Upper lobe of left lung (tissue), 4 donors: ENCODE data around the gene IAH1.

Experiments
- EP300 ChIP-seq, 4 donors: sonication (generic); formaldehyde crosslinking; IDR thresholded peaks; one replicate each; pipeline ENCODE4 v1.5.1; 2017; ENCODE audit warnings: antibody characterized with exemption in 4 of 4, control low read depth in 2 of 4
- POLR2A ChIP-seq, 4 donors: fragments of 450-650 bp; IDR thresholded peaks; one replicate each; pipeline ENCODE4 v1.5.1; 2016 to 2017; ENCODE audit warnings: antibody characterized with exemption in 4 of 4, mild to moderate bottlenecking in 2 of 4
- POLR2AphosphoS5 ChIP-seq, 2 donors: sonication (generic); formaldehyde crosslinking; IDR thresholded peaks; one replicate each; pipeline ENCODE4 v1.5.1; 2017; ENCODE audit warnings: antibody characterized with exemption in 2 of 2
- TF ChIP-seq, protein P1 (sequence below), 6 experiments: fragments of 450-650 bp in 4 of 6; fragments of 200-600 bp in 2 of 6; sonication (generic) in 2 of 6; IDR thresholded peaks; one replicate each; pipeline ENCODE4 v1.5.1; 2016 to 2019; ENCODE audit warnings: antibody characterized with exemption in 6 of 6

DNA sequence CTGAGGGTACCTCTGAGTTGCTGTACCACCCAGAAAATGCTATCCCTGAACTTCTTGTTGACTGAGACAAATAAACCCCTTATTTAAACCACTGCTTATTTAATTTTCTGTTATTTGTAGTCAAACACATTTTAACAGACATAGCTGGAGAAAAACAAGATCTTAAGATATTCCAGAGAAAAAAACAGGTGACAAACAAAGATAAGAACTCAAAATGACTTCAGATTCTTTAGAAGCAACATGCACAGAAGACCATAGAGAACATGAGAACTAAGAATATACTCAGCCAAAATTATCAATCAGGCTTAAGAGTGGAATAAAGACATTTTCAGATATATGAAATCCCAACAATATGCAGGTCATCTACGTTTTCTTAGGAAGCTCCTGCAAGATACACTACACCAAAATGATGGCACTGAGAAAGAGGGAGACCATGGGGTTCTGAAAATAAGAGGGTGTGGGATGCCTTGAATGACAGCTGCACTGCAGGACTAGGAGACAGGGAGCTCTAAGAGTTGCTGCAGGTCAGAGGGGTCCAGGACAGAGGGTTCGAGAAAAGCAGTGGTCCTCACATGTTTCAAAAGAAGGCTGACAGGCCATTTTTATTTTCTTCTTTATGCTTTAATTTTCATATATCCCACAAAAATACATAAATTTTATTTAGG is 42.9 kb downstream of the IAH1 start:
- no peak for TF ChIP-seq POLR2A (IDR thresholded peaks at IDR 0.05)
- no peak for TF ChIP-seq EP300 (IDR thresholded peaks at IDR 0.05)
- TF ChIP-seq, protein P1, sequence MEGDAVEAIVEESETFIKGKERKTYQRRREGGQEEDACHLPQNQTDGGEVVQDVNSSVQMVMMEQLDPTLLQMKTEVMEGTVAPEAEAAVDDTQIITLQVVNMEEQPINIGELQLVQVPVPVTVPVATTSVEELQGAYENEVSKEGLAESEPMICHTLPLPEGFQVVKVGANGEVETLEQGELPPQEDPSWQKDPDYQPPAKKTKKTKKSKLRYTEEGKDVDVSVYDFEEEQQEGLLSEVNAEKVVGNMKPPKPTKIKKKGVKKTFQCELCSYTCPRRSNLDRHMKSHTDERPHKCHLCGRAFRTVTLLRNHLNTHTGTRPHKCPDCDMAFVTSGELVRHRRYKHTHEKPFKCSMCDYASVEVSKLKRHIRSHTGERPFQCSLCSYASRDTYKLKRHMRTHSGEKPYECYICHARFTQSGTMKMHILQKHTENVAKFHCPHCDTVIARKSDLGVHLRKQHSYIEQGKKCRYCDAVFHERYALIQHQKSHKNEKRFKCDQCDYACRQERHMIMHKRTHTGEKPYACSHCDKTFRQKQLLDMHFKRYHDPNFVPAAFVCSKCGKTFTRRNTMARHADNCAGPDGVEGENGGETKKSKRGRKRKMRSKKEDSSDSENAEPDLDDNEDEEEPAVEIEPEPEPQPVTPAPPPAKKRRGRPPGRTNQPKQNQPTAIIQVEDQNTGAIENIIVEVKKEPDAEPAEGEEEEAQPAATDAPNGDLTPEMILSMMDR (IDR thresholded peaks at IDR 0.05), result no peak
- TF ChIP-seq POLR2AphosphoS5 (IDR thresholded peaks at IDR 0.05), result no peak
